Pulmonary artery endothelial cell (primary cell): ENCODE data around the gene MPRIP. TPM values are rescaled to one million over a fixed set of nuclear protein-coding genes. Genes with fewer than 3 reads are reported as not detected.
"Not testable (repeated sequence)": the region's sequence is repeated elsewhere in the genome, so short reads cannot be mapped to it uniquely, and the experiment has no call there.

ENCODE experiments used
- DNase-seq: peaks from one replicate; pipeline ENCODE4 v3.0.0-alpha.2; 2011; ENCODE audit warnings: low read depth, low spot score
- total RNA-seq: library from RNA; depleted of rRNA; stranded (reverse); fragments of >200 nt; gene quantifications from 2 replicates; pipeline ENCODE4 v1.2.3, GENCODE V29; 2014

Gene MPRIP
- 108 and 164 TPM in 2 replicates for total RNA-seq

- DNase-seq = no peak
These were observed at the start of gene MPRIP for GRCh38 chr17:17042384-17042736. Gene MPRIP, plus strand, starts transcription at chr17:17042457. Its CDS starts 392 bp downstream, at chr17:17042849.

GRCh38 chr17:16994631-16995030, 47.6 kb upstream of the MPRIP start:
- DNase-seq = no peak

- no peak for DNase-seq
These were observed 46.3 kb upstream of the MPRIP start for GRCh38 chr17:16995930-16996329.

- DNase-seq = not testable (repeated sequence)
These were observed 45.5 kb upstream of the MPRIP start for GRCh38 chr17:16996726-16997125.

GRCh38 chr17:16997514-16998429, 44.5 kb upstream of the MPRIP start:
- no peak for DNase-seq

GRCh38 chr17:16999931-17000625, 42.2 kb upstream of the MPRIP start:
- no peak for DNase-seq

- DNase-seq = no peak
These were observed 41.0 kb upstream of the MPRIP start for GRCh38 chr17:17001076-17001777.

GRCh38 chr17:17001874-17002520, 40.3 kb upstream of the MPRIP start:
- DNase-seq = no peak

GRCh38 chr17:17002731-17003715, 39.2 kb upstream of the MPRIP start:
- not testable (repeated sequence) for DNase-seq

- DNase-seq = no peak
These were observed 37.8 kb upstream of the MPRIP start for GRCh38 chr17:17004251-17004996.

- not testable (repeated sequence) for DNase-seq
These were observed 37.2 kb upstream of the MPRIP start for GRCh38 chr17:17004997-17005614.

GRCh38 chr17:17007891-17008290, 34.4 kb upstream of the MPRIP start:
- not testable (repeated sequence) for DNase-seq

- not testable (repeated sequence) for DNase-seq
These were observed 33.4 kb upstream of the MPRIP start for GRCh38 chr17:17008621-17009397.

GRCh38 chr17:17009972-17010371, 32.3 kb upstream of the MPRIP start:
- not testable (repeated sequence) for DNase-seq

- DNase-seq = not testable (repeated sequence)
These were observed 31.7 kb upstream of the MPRIP start for GRCh38 chr17:17010545-17011034.

- not testable (repeated sequence) for DNase-seq
These were observed 31.0 kb upstream of the MPRIP start for GRCh38 chr17:17011043-17011907.
